ENCODE results near the gene ZNF483.

ZNF483 gene

DNA sequence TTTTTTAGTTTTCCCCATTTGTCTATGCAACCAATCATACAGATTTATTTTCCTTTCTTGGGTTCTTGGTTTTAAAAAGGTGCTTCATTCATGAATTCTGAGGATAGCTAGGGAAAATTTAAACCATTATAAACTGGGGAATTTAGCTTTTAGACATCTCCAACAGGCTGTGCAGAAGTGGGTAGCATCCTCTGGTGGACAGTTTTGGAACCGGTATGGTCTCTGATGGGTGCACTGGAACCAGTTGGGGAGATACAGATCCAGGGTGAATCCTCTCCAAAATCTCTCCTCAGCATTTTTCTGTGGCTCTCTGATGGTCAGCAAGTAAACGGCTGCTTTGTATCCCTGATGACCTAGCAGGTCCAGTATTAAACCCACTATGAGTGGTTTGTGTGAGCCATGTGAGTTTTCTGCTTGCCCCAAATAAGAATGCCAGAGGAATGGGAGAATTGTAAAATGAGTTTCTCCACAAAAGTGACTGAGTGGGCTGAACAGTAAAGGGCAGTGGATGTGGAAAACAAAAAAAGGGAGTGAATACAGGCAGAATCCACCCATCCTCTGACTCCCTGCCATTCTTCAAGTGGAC lies 97.0 kb downstream of the ZNF483 start:
- ATAC-seq: peak; percentile 100
- TF ChIP-seq OSR1 (CRISPR knock-in tag; IDR thresholded peaks at IDR 0.05) (no peak), ZNF565 (CRISPR knock-in tag; conservative IDR thresholded peaks at IDR 0.05; ENCODE audit: low read depth) (no peak), TOX (CRISPR knock-in tag; IDR thresholded peaks at IDR 0.05; ENCODE audit: borderline replicate concordance) (no peak), BACH2 (CRISPR knock-in tag; IDR thresholded peaks at IDR 0.05; ENCODE audit: borderline replicate concordance) (no peak), CSDC2 (CRISPR knock-in tag; IDR thresholded peaks at IDR 0.05) (no peak), PPARA (CRISPR knock-in tag; IDR thresholded peaks at IDR 0.05; ENCODE audit: borderline replicate concordance) (no peak), SNAI2 (CRISPR knock-in tag; IDR thresholded peaks at IDR 0.05) (no peak), ZC3H10 (CRISPR knock-in tag; IDR thresholded peaks at IDR 0.05) (no peak), ZNF70 (CRISPR knock-in tag; IDR thresholded peaks at IDR 0.05) (no peak), ZFP30 (CRISPR knock-in tag; IDR thresholded peaks at IDR 0.05) (no peak), ESRRG (CRISPR knock-in tag; IDR thresholded peaks at IDR 0.05) (no peak)
- TF ChIP-seq, protein P1, sequence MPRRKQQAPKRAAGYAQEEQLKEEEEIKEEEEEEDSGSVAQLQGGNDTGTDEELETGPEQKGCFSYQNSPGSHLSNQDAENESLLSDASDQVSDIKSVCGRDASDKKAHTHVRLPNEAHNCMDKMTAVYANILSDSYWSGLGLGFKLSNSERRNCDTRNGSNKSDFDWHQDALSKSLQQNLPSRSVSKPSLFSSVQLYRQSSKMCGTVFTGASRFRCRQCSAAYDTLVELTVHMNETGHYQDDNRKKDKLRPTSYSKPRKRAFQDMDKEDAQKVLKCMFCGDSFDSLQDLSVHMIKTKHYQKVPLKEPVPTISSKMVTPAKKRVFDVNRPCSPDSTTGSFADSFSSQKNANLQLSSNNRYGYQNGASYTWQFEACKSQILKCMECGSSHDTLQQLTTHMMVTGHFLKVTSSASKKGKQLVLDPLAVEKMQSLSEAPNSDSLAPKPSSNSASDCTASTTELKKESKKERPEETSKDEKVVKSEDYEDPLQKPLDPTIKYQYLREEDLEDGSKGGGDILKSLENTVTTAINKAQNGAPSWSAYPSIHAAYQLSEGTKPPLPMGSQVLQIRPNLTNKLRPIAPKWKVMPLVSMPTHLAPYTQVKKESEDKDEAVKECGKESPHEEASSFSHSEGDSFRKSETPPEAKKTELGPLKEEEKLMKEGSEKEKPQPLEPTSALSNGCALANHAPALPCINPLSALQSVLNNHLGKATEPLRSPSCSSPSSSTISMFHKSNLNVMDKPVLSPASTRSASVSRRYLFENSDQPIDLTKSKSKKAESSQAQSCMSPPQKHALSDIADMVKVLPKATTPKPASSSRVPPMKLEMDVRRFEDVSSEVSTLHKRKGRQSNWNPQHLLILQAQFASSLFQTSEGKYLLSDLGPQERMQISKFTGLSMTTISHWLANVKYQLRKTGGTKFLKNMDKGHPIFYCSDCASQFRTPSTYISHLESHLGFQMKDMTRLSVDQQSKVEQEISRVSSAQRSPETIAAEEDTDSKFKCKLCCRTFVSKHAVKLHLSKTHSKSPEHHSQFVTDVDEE (CRISPR knock-in tag; IDR thresholded peaks at IDR 0.05): no peak
- TF ChIP-seq, protein P2, sequence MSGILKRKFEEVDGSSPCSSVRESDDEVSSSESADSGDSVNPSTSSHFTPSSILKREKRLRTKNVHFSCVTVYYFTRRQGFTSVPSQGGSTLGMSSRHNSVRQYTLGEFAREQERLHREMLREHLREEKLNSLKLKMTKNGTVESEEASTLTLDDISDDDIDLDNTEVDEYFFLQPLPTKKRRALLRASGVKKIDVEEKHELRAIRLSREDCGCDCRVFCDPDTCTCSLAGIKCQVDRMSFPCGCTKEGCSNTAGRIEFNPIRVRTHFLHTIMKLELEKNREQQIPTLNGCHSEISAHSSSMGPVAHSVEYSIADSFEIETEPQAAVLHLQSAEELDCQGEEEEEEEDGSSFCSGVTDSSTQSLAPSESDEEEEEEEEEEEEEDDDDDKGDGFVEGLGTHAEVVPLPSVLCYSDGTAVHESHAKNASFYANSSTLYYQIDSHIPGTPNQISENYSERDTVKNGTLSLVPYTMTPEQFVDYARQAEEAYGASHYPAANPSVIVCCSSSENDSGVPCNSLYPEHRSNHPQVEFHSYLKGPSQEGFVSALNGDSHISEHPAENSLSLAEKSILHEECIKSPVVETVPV (CRISPR knock-in tag; IDR thresholded peaks at IDR 0.05): no peak
- TF ChIP-seq, protein P3, sequence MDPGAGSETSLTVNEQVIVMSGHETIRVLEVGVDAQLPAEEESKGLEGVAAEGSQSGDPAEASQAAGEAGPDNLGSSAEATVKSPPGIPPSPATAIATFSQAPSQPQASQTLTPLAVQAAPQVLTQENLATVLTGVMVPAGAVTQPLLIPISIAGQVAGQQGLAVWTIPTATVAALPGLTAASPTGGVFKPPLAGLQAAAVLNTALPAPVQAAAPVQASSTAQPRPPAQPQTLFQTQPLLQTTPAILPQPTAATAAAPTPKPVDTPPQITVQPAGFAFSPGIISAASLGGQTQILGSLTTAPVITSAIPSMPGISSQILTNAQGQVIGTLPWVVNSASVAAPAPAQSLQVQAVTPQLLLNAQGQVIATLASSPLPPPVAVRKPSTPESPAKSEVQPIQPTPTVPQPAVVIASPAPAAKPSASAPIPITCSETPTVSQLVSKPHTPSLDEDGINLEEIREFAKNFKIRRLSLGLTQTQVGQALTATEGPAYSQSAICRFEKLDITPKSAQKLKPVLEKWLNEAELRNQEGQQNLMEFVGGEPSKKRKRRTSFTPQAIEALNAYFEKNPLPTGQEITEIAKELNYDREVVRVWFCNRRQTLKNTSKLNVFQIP (CRISPR knock-in tag; IDR thresholded peaks at IDR 0.05; ENCODE audit: borderline replicate concordance, low read depth): no peak

DNA sequence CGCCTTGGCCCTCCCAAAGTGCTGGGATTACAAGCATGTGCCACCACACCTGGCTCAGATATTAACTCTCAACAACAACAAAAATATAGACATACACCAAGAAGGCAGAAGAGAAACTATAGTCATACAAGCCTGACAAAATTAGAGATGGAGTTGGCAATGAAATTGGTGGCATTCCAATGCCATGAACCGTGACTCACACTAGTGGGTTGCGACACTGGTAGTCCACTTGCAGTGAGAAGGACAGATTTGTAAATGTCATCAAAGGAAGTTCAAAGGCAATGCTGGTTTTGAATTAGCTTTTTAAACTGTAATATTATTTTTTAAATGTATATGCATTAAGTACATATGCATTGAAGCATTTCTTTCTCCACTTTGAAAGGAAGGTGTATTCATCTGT lies 97.6 kb downstream of the ZNF483 start:
- peak; percentile 39; the same call in 2 of the 3 replicates for ATAC-seq
- TF ChIP-seq, protein P4, sequence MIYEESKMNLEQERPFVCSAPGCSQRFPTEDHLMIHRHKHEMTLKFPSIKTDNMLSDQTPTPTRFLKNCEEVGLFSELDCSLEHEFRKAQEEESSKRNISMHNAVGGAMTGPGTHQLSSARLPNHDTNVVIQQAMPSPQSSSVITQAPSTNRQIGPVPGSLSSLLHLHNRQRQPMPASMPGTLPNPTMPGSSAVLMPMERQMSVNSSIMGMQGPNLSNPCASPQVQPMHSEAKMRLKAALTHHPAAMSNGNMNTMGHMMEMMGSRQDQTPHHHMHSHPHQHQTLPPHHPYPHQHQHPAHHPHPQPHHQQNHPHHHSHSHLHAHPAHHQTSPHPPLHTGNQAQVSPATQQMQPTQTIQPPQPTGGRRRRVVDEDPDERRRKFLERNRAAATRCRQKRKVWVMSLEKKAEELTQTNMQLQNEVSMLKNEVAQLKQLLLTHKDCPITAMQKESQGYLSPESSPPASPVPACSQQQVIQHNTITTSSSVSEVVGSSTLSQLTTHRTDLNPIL (CRISPR knock-in tag; IDR thresholded peaks at IDR 0.05; ENCODE audit: low read depth): no peak
- TF ChIP-seq ESRRG (CRISPR knock-in tag; IDR thresholded peaks at IDR 0.05) (no peak), PPARA (CRISPR knock-in tag; IDR thresholded peaks at IDR 0.05; ENCODE audit: borderline replicate concordance) (no peak), TOX (CRISPR knock-in tag; IDR thresholded peaks at IDR 0.05; ENCODE audit: borderline replicate concordance) (no peak), ZFP3 (CRISPR knock-in tag; IDR thresholded peaks at IDR 0.05) (no peak), ISL1 (CRISPR knock-in tag; IDR thresholded peaks at IDR 0.05) (no peak)
- TF ChIP-seq, protein P2 (CRISPR knock-in tag; IDR thresholded peaks at IDR 0.05): no peak
- TF ChIP-seq, protein P5, sequence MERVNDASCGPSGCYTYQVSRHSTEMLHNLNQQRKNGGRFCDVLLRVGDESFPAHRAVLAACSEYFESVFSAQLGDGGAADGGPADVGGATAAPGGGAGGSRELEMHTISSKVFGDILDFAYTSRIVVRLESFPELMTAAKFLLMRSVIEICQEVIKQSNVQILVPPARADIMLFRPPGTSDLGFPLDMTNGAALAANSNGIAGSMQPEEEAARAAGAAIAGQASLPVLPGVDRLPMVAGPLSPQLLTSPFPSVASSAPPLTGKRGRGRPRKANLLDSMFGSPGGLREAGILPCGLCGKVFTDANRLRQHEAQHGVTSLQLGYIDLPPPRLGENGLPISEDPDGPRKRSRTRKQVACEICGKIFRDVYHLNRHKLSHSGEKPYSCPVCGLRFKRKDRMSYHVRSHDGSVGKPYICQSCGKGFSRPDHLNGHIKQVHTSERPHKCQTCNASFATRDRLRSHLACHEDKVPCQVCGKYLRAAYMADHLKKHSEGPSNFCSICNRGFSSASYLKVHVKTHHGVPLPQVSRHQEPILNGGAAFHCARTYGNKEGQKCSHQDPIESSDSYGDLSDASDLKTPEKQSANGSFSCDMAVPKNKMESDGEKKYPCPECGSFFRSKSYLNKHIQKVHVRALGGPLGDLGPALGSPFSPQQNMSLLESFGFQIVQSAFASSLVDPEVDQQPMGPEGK (CRISPR knock-in tag; IDR thresholded peaks at IDR 0.05; ENCODE audit: borderline replicate concordance): no peak
